ENCODE results near the gene LORICRIN. TPM values are rescaled to one million over a fixed set of nuclear protein-coding genes. Genes with fewer than 3 reads are reported as not detected.

LORICRIN gene
- total RNA-seq, 1 donor from 2014 or later, result 0.80 TPM

GRCh38 chr1:153233448-153233847, 26.0 kb upstream of the LORICRIN start:
- ChIA-PET POLR2A (no interaction called here), CTCF (interaction anchor here (0.8 to 1.1 kb wide), 2 partner anchors 13 kb away, joined by 3 to 4 read pairs; no protein-coding TSS in a partner anchor)
- no peak for TF ChIP-seq CTCF (IDR thresholded peaks at IDR 0.05)

GRCh38 chr1:153238527-153238926, 21.0 kb upstream of the LORICRIN start:
- no peaks in the 10 kb centered on the region for H3K36me3 Mint-ChIP-seq (ENCODE audit: low read depth)
- ChIA-PET CTCF (no interaction called here), POLR2A (no interaction called here)
- H3K4me3 Mint-ChIP-seq, result no peak overlapping the region
- no peak for TF ChIP-seq CTCF (IDR thresholded peaks at IDR 0.05)
- intact Hi-C loops (cut with micrococcal nuclease), result loop anchor here (2.0 kb wide), 1 partner anchor 40 kb away; no protein-coding TSS in a partner anchor
- no peaks in the 10 kb centered on the region for H3K9me3 Mint-ChIP-seq
- H3K4me1 Mint-ChIP-seq, result no peaks in the 10 kb centered on the region
- H3K27ac Mint-ChIP-seq, result no peak overlapping the region
- DNase-seq, result no peak
- H3K27me3 Mint-ChIP-seq, result peaks cover 27% of the 10 kb centered on the region
- ATAC-seq (ENCODE audit: low read depth), result no peak

More at GRCh38 chr1:153233448-153233847, 26.0 kb upstream of the LORICRIN start:
- no peak overlapping the region for H3K4me3 Mint-ChIP-seq
- no peaks in the 10 kb centered on the region for H3K9me3 Mint-ChIP-seq
- no peaks in the 10 kb centered on the region for H3K4me1 Mint-ChIP-seq
- intact Hi-C loops (cut with micrococcal nuclease), result no loop called here
- H3K27ac Mint-ChIP-seq, result no peak overlapping the region
- no peak for ATAC-seq (ENCODE audit: low read depth)
- H3K36me3 Mint-ChIP-seq (ENCODE audit: low read depth), result no peaks in the 10 kb centered on the region
- DNase-seq, result no peak
- peaks cover 21% of the 10 kb centered on the region for H3K27me3 Mint-ChIP-seq

GRCh38 chr1:153242160-153242559, 17.3 kb upstream of the LORICRIN start:
- Mint-ChIP-seq H3K9me3 (no peaks in the 10 kb centered on the region), H3K27me3 (peaks cover 24% of the 10 kb centered on the region)
- ATAC-seq (ENCODE audit: low read depth), result no peak

DNA sequence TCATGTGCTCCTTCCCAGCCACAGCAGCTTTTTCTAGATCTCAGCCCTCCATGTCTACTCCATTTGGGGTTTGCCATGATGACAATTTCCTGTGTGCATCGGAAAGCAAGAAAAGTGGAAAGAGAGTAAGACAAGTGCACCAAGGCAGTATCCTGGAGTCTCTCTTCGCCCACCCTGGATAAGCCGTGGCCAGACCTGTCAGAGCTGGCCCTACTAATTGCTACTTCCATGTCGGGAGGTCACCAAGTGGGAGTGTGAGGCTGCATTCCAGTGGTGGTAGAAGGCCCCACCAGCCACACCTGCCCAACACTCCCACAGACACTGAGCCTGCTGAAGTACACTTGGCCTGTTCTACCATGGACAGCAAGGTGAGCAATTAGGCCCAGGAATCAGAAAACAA, 14.0 kb upstream of the LORICRIN start:
- intact Hi-C loops (cut with micrococcal nuclease), result no loop called here
- Mint-ChIP-seq H3K27ac (no peak overlapping the region), H3K27me3 (peaks cover 25% of the 10 kb centered on the region), H3K4me3 (no peak overlapping the region), H3K9me3 (no peaks in the 10 kb centered on the region), H3K4me1 (no peaks in the 10 kb centered on the region), H3K36me3 (ENCODE audit: low read depth) (no peaks in the 10 kb centered on the region)
- DNase-seq (no peak), ATAC-seq (ENCODE audit: low read depth) (no peak)
- no peak for TF ChIP-seq CTCF (IDR thresholded peaks at IDR 0.05)
- ChIA-PET CTCF (no interaction called here), POLR2A (interaction anchor here (0.5 kb wide), 1 partner anchor 357 kb away, joined by 6 read pairs; no protein-coding TSS in a partner anchor)

More at GRCh38 chr1:153242160-153242559, 17.3 kb upstream of the LORICRIN start:
- Mint-ChIP-seq H3K36me3 (ENCODE audit: low read depth) (no peaks in the 10 kb centered on the region), H3K4me1 (no peaks in the 10 kb centered on the region), H3K27ac (no peak overlapping the region), H3K4me3 (no peak overlapping the region)
- ChIA-PET POLR2A (no interaction called here), CTCF (interaction anchor here (1.6 to 1.9 kb wide), 2 partner anchors 12 to 36 kb away, joined by 3 to 5 read pairs; no protein-coding TSS in a partner anchor)
- intact Hi-C loops (cut with micrococcal nuclease), result no loop called here
- no peak for DNase-seq
- no peak for TF ChIP-seq CTCF (IDR thresholded peaks at IDR 0.05)

GRCh38 chr1:153246018-153246417, 13.5 kb upstream of the LORICRIN start:
- peaks cover 23% of the 10 kb centered on the region for H3K27me3 Mint-ChIP-seq
- TF ChIP-seq CTCF (IDR thresholded peaks at IDR 0.05), result no peak
- no peaks in the 10 kb centered on the region for H3K36me3 Mint-ChIP-seq (ENCODE audit: low read depth)
- no peak overlapping the region for H3K4me3 Mint-ChIP-seq
- ChIA-PET POLR2A (no interaction called here), CTCF (interaction anchor here (1.0 to 1.2 kb wide), 2 partner anchors 12 to 19 kb away, joined by 3 read pairs; no protein-coding TSS in a partner anchor)
- DNase-seq, result no peak
- H3K27ac Mint-ChIP-seq, result no peak overlapping the region
- no peaks in the 10 kb centered on the region for H3K9me3 Mint-ChIP-seq
- no peak for ATAC-seq (ENCODE audit: low read depth)
- intact Hi-C loops (cut with micrococcal nuclease), result no loop called here
- no peaks in the 10 kb centered on the region for H3K4me1 Mint-ChIP-seq

Data from activated B cell treated with CpG ODN at 0.5 μM for 24 hours (primary cell).